Thyroid gland (tissue), 4 donors: ENCODE data around the gene ASCL5. TPM values are rescaled to one million over a fixed set of nuclear protein-coding genes. Genes with fewer than 3 reads are reported as not detected.

Experiments used
- DNase-seq, 2 donors: peaks; one replicate each; pipeline ENCODE4 v3.0.0-alpha.2; 2019
- H3K27ac ChIP-seq, 3 donors: fragments of 200-600 bp; sonication (generic); 1 replicate in 2 of 3; 2 replicates in 1 of 3; pipeline ENCODE4 v1.5.1; 2016 to 2019; ENCODE audit warnings: mild to moderate bottlenecking in 1 of 3, moderate library complexity in 1 of 3
- H3K27me3 ChIP-seq: fragments of 200-600 bp; sonication (generic); one replicate; pipeline ENCODE4 v1.5.1; 2019
- H3K36me3 ChIP-seq, 2 donors: fragments of 200-600 bp; sonication (generic); one replicate each; pipeline ENCODE4 v1.5.1; 2016 to 2019
- H3K4me1 ChIP-seq, 2 donors: fragments of 200-600 bp; sonication (generic); one replicate each; pipeline ENCODE4 v1.5.1; 2017 to 2019
- H3K4me3 ChIP-seq, 3 donors: fragments of 200-600 bp; sonication (generic); replicated peaks in 1 of 3; 1 replicate in 2 of 3; 2 replicates in 1 of 3; pipeline ENCODE4 v1.5.1; 2016; ENCODE audit warnings: mild to moderate bottlenecking in 1 of 3
- H3K9me3 ChIP-seq: fragments of 200-600 bp; sonication (generic); one replicate; pipeline ENCODE4 v1.5.1; 2017
- POLR2A ChIP-seq, 2 donors: fragments of 450-650 bp; IDR thresholded peaks; one replicate each; pipeline ENCODE4 v1.6.1; 2017; ENCODE audit warnings: antibody characterized with exemption in 2 of 2, mild to moderate bottlenecking in 2 of 2, moderate library complexity in 1 of 2
- WGBS, 2 donors: methylation state at CpG; one replicate each; pipeline ENCODE4 v1.1.5; 2017; 5-methylcytosine and 5-hydroxymethylcytosine counted together
- intact Hi-C: fragments of 100-400 bp; cut with DNase I; formaldehyde crosslinking; loops from one replicate; pipeline ENCODE4 v1.15.1; 2023
- total RNA-seq, 4 donors: library from RNA; depleted of rRNA; stranded (reverse); fragments of >200 nt; gene quantifications; one replicate each; pipeline ENCODE4 v1.2.3, GENCODE V29; 2016
- TF ChIP-seq, protein P1 (sequence below), 6 experiments: fragments of 200-600 bp in 3 of 6; fragments of 450-650 bp in 3 of 6; sonication (generic) in 3 of 6; IDR thresholded peaks; one replicate each; pipeline ENCODE4 v1.5.1; 2016 to 2019; ENCODE audit warnings: antibody characterized with exemption in 6 of 6, mild to moderate bottlenecking in 2 of 6, inconsistent platforms in 1 of 6, moderate library complexity in 1 of 6

The ASCL5 gene
- total RNA-seq, 4 donors from 2014 or later: not detected

DNA sequence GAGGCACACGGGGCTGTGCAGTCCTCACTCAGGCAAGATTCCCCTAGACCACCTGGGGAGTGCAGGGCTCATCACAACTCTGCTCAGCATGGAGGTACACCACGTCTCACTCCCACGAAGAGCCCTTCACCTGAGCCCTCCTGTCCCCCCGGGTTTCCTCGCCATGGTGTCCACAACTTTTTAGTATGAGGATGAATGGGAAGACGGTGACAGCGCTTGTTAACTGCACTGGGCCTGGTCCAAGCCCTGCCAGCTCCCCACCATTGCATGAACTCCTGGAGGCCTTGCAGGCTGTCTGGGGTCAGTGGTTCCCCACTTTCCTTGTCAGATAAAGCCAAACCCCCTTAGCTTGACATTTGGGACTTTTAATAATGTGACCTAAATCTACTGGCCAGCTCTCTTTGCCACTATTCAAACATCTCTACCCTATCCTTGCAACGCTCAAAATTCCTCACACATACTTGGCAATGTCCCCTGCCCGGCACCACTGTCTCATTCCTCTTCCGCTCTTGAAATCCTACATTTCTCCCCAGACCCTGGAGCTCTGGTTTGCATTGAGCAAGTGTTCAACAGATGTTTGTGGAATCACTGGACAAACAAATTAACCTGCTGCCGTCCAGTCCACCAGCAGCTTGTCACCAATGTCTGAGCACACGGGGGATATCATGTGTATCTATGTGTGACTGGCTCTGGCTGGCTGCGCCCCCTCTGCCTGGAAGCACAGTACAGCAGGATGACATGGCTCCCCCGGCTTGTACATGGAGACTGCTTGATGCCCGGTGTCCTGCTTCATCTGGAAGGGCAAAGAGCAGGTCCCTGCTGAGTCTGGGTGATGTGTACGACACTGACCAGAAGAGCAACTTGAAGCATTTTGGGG is 16.1 kb upstream of the ASCL5 start:
- TF ChIP-seq POLR2A (IDR thresholded peaks at IDR 0.05): no peak
- TF ChIP-seq, protein P1, sequence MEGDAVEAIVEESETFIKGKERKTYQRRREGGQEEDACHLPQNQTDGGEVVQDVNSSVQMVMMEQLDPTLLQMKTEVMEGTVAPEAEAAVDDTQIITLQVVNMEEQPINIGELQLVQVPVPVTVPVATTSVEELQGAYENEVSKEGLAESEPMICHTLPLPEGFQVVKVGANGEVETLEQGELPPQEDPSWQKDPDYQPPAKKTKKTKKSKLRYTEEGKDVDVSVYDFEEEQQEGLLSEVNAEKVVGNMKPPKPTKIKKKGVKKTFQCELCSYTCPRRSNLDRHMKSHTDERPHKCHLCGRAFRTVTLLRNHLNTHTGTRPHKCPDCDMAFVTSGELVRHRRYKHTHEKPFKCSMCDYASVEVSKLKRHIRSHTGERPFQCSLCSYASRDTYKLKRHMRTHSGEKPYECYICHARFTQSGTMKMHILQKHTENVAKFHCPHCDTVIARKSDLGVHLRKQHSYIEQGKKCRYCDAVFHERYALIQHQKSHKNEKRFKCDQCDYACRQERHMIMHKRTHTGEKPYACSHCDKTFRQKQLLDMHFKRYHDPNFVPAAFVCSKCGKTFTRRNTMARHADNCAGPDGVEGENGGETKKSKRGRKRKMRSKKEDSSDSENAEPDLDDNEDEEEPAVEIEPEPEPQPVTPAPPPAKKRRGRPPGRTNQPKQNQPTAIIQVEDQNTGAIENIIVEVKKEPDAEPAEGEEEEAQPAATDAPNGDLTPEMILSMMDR (IDR thresholded peaks at IDR 0.05): no peak
- Histone ChIP-seq H3K9me3 (no peaks in the 10 kb centered on the region), H3K27ac (no peak overlapping the region), H3K4me3 (no peak overlapping the region), H3K36me3 (peaks cover 21 to 51% of the 10 kb centered on the region in 2 donors), H3K27me3 (no peaks in the 10 kb centered on the region), H3K4me1 (peaks cover 0 to 3% of the 10 kb centered on the region in 2 donors)
- no peak for DNase-seq
- intact Hi-C loops: no loop called here
- WGBS, 2 donors: 91 to 94% methylated on average over 14 of the region's 16 CpGs

GRCh38 chr1:201142011-201142848 is 15.2 kb upstream of the ASCL5 start:
- no peak for TF ChIP-seq POLR2A (IDR thresholded peaks at IDR 0.05)
- TF ChIP-seq, protein P1 (IDR thresholded peaks at IDR 0.05): no peak
- no peak overlapping the region for H3K27ac ChIP-seq
- no peak overlapping the region for H3K4me3 ChIP-seq
- no peak for DNase-seq
- peaks cover 21 to 51% of the 10 kb centered on the region in 2 donors for H3K36me3 ChIP-seq
- no peaks in the 10 kb centered on the region for H3K9me3 ChIP-seq
- intact Hi-C loops: no loop called here
- 79 to 93% methylated on average over 15 to 16 of the region's 16 CpGs for WGBS, 2 donors
- H3K4me1 ChIP-seq: no peaks in the 10 kb centered on the region
- no peaks in the 10 kb centered on the region for H3K27me3 ChIP-seq

- no peaks in the 10 kb centered on the region for H3K27me3 ChIP-seq
- no peak for DNase-seq
- H3K4me1 ChIP-seq: no peaks in the 10 kb centered on the region
- H3K4me3 ChIP-seq: no peak overlapping the region
- H3K36me3 ChIP-seq: peaks cover 18 to 47% of the 10 kb centered on the region in 2 donors
- no peak overlapping the region for H3K27ac ChIP-seq
- TF ChIP-seq, protein P1 (IDR thresholded peaks at IDR 0.05): no peak
- TF ChIP-seq POLR2A (IDR thresholded peaks at IDR 0.05): no peak
- WGBS, 2 donors: 89 to 98% methylated on average over 5 of the region's 5 CpGs
- intact Hi-C loops: no loop called here
- H3K9me3 ChIP-seq: no peaks in the 10 kb centered on the region
Observed at GRCh38 chr1:201141418-201141817, 14.4 kb upstream of the ASCL5 start.

DNA sequence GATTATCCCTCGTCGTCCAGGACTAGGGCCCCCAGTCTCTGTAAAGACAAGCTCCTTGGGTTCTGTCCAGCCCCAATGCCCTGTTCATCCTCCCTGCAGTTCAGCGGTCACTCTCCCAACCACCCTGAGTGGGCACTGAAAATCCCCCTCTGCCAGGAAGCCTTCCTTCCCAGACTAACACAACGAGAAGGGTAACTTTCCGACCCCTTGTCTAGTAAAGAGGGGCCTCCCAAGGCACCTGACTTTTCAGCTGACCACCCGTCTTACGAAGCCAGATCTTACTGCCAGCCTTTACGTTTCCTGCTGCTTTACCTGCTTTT is 13.9 kb upstream of the ASCL5 start:
- intact Hi-C loops: no loop called here
- no peak for TF ChIP-seq POLR2A (IDR thresholded peaks at IDR 0.05)
- TF ChIP-seq, protein P1 (IDR thresholded peaks at IDR 0.05): no peak
- Histone ChIP-seq H3K27ac (no peak overlapping the region), H3K4me1 (no peaks in the 10 kb centered on the region), H3K27me3 (no peaks in the 10 kb centered on the region), H3K9me3 (no peaks in the 10 kb centered on the region), H3K36me3 (peaks cover 20 to 41% of the 10 kb centered on the region in 2 donors), H3K4me3 (no peak overlapping the region)
- WGBS, 2 donors: 90 to 92% methylated on average over 8 of the region's 8 CpGs
- DNase-seq: no peak
